ENCODE results near the gene DICER1.

The DICER1 gene

DNA sequence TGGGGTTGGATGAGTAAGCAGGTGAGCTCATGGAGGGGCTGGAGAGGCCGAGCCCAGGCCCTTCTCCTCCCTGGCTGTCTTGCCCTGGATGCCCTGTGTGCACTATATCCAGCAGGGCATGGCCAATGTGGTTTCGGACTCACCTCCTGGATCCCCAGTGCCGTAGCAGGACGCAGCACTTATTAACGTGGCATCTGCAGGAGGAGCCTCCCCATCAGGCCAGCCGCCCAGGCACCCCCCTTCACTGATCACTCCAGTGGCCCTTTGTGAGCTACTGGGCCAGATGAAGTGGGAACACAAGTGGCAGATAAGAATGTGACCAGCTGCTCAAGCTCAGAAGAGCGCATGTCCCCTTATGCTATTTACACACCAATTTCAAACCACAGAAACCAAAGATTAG, 43.1 kb upstream of the DICER1 start:
- Histone ChIP-seq H3K4me1 (ENCODE audit: low read depth, poor library complexity, severe bottlenecking) (no peaks in the 10 kb centered on the region), H3K27me3 (ENCODE audit: insufficient read depth, low read depth) (no peaks in the 10 kb centered on the region), H3K9ac (no peak overlapping the region), H3K4me3 (IDR thresholded peaks at IDR 0.05; ENCODE audit: insufficient read depth, low read depth, low read length) (no peak overlapping the region), H3K36me3 (ENCODE audit: insufficient read depth) (no peaks in the 10 kb centered on the region), H3K27ac (no peak overlapping the region), H3K4me2 (no peak overlapping the region), H4K20me1 (ENCODE audit: insufficient read depth) (no peaks in the 10 kb centered on the region), H3K79me2 (ENCODE audit: insufficient read depth, low read depth) (no peaks in the 10 kb centered on the region), H2AFZ (ENCODE audit: low read depth) (no peak overlapping the region)
- TF ChIP-seq, protein P1, sequence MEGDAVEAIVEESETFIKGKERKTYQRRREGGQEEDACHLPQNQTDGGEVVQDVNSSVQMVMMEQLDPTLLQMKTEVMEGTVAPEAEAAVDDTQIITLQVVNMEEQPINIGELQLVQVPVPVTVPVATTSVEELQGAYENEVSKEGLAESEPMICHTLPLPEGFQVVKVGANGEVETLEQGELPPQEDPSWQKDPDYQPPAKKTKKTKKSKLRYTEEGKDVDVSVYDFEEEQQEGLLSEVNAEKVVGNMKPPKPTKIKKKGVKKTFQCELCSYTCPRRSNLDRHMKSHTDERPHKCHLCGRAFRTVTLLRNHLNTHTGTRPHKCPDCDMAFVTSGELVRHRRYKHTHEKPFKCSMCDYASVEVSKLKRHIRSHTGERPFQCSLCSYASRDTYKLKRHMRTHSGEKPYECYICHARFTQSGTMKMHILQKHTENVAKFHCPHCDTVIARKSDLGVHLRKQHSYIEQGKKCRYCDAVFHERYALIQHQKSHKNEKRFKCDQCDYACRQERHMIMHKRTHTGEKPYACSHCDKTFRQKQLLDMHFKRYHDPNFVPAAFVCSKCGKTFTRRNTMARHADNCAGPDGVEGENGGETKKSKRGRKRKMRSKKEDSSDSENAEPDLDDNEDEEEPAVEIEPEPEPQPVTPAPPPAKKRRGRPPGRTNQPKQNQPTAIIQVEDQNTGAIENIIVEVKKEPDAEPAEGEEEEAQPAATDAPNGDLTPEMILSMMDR (conservative IDR thresholded peaks at IDR 0.05; ENCODE audit: low read depth, low read length) = no peak

DNA sequence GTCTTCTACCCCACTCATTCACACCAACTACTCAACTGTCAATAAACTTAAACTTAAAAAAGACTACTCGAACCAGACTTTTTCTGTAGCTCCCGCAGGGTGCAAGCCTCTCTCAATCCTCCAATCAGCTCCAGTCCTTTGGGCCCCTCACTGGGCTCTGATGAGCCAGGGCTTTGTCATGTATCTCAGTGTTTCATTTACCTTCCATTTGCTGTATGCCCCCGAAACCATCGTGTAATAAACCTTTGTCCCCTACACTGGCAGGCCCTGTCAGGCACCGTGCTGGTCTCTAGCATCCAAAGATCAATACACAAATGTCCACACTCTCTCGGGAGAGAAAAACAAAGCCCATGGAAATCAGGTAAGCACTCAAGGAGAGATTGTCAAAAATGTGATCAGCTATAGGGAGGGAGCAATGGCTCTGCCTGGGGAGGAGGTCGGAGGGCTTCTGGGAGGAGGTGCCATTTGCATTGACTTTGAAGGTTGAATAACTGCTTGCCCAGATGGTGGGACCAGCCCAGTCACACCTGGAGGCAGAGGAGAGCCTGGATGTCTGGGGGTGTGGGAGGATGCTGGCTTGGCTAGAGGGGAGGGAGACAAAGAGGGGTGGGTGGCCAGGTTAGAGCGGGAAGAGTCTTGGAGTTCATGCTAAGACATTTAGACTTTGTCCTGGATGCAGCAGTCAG, 42.1 kb upstream of the DICER1 start:
- Histone ChIP-seq H2AFZ (ENCODE audit: low read depth) (no peak overlapping the region), H3K79me2 (ENCODE audit: insufficient read depth, low read depth) (no peaks in the 10 kb centered on the region), H3K36me3 (ENCODE audit: insufficient read depth) (no peaks in the 10 kb centered on the region), H3K27ac (no peak overlapping the region), H3K9ac (no peak overlapping the region), H3K4me1 (ENCODE audit: low read depth, poor library complexity, severe bottlenecking) (no peaks in the 10 kb centered on the region), H3K4me2 (no peak overlapping the region), H4K20me1 (ENCODE audit: insufficient read depth) (no peaks in the 10 kb centered on the region), H3K27me3 (ENCODE audit: insufficient read depth, low read depth) (no peaks in the 10 kb centered on the region), H3K4me3 (IDR thresholded peaks at IDR 0.05; ENCODE audit: insufficient read depth, low read depth, low read length) (no peak overlapping the region)
- TF ChIP-seq, protein P1 (conservative IDR thresholded peaks at IDR 0.05; ENCODE audit: low read depth, low read length) = no peak

DNA sequence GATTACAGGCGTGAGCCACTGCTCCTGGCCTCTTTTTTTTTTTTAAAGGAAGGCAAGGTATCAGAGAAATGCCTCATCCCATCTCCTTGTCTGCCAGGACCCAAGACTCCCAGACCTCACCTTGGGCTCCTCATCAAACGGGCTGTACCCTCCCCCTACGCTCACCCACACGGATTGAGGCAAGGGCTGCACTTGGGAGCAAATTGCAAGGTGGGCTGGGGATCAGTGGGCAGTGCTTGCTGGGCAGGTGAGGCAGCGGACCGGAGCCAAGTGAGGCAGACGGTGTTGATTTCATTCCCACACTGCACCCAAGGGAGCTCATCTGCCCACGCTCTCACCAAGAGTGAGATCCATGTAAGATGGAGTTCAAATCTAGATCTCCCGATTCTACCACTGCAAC, 41.0 kb upstream of the DICER1 start:
- H3K4me3 ChIP-seq (IDR thresholded peaks at IDR 0.05; ENCODE audit: insufficient read depth, low read depth, low read length) = no peak overlapping the region
- no peaks in the 10 kb centered on the region for H3K27me3 ChIP-seq (ENCODE audit: insufficient read depth, low read depth)
- H3K27ac ChIP-seq = no peak overlapping the region
- H2AFZ ChIP-seq (ENCODE audit: low read depth) = no peak overlapping the region
- no peaks in the 10 kb centered on the region for H3K79me2 ChIP-seq (ENCODE audit: insufficient read depth, low read depth)
- no peaks in the 10 kb centered on the region for H4K20me1 ChIP-seq (ENCODE audit: insufficient read depth)
- TF ChIP-seq, protein P1 (conservative IDR thresholded peaks at IDR 0.05; ENCODE audit: low read depth, low read length) = no peak
- H3K36me3 ChIP-seq (ENCODE audit: insufficient read depth) = no peaks in the 10 kb centered on the region
- no peak overlapping the region for H3K9ac ChIP-seq
- no peaks in the 10 kb centered on the region for H3K4me1 ChIP-seq (ENCODE audit: low read depth, poor library complexity, severe bottlenecking)
- no peak overlapping the region for H3K4me2 ChIP-seq

DNA sequence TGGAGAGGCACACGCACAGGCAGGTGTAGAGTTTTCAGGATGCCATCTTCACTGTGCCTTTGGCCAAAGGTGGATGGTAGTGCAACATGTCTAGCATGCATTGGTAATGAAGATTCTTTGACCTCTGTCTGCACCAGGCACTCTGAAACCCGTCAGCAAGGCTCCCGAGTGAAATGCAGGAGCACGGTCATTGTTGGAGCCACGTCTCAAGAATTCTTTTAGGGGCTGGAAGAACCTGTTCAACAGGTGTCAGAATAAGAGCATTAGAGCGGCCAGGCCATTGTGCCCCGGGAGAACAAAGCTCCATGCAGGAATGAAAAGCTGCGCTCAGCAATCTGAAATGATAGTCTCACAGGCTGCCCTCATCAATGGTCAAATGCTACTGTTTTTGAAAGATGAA, 40.2 kb upstream of the DICER1 start:
- no peak overlapping the region for H3K4me2 ChIP-seq
- H3K4me1 ChIP-seq (ENCODE audit: low read depth, poor library complexity, severe bottlenecking) = no peaks in the 10 kb centered on the region
- no peaks in the 10 kb centered on the region for H3K36me3 ChIP-seq (ENCODE audit: insufficient read depth)
- H3K27me3 ChIP-seq (ENCODE audit: insufficient read depth, low read depth) = no peaks in the 10 kb centered on the region
- H3K27ac ChIP-seq = no peak overlapping the region
- no peaks in the 10 kb centered on the region for H4K20me1 ChIP-seq (ENCODE audit: insufficient read depth)
- TF ChIP-seq, protein P1 (conservative IDR thresholded peaks at IDR 0.05; ENCODE audit: low read depth, low read length) = no peak
- H2AFZ ChIP-seq (ENCODE audit: low read depth) = no peak overlapping the region
- no peaks in the 10 kb centered on the region for H3K79me2 ChIP-seq (ENCODE audit: insufficient read depth, low read depth)
- no peak overlapping the region for H3K4me3 ChIP-seq (IDR thresholded peaks at IDR 0.05; ENCODE audit: insufficient read depth, low read depth, low read length)
- H3K9ac ChIP-seq = no peak overlapping the region

Data from KMS-11 (cell line).